AG04449 (cell line): ENCODE results near the gene C6orf141.

ENCODE experiments used
- CTCF ChIA-PET: fragments of 350-600 bp; formaldehyde crosslinking; extraction: SDS; loops from one replicate; lab custom pipeline; 2021; ENCODE audit warnings: antibody characterized with exemption; lab: Yijun Ruan, JAX
- POLR2A ChIA-PET: fragments of 400-600, 350-600 bp; formaldehyde crosslinking; extraction: SDS; loops from one replicate; lab custom pipeline; 2020; ENCODE audit warnings: antibody characterized with exemption, inconsistent platforms; lab: Yijun Ruan, JAX
- DNase-seq: peaks from one replicate; pipeline ENCODE4 v3.0.0-alpha.2; 2010; ENCODE audit warnings: low read depth, low spot score
- H3K4me3 ChIP-seq: 2 replicates; pipeline ENCODE4 v1.5.1; 2011; ENCODE audit warnings: low read depth, mild to moderate bottlenecking, control low read depth, low read length
- CTCF ChIP-seq: IDR thresholded peaks from one replicate; pipeline ENCODE4 v1.5.1; 2011; ENCODE audit warnings: mild to moderate bottlenecking, moderate library complexity, low read length, control low read depth, inconsistent platforms; ENCODE audit not compliant: insufficient read depth; ENCODE audit errors: missing control alignments

Gene C6orf141

GRCh38 chr6:49541210-49541724 lies 9.2 kb upstream of the C6orf141 start:
- ChIA-PET CTCF (interaction anchor here (0.8 to 4.6 kb wide), 3 partner anchors 10 to 65 kb away, joined by 3 to 33 read pairs (median 8); no protein-coding TSS in a partner anchor), POLR2A (no interaction called here)
- DNase-seq, result peak; percentile 40
- no peak overlapping the region for H3K4me3 ChIP-seq
- TF ChIP-seq CTCF, result no peak

- POLR2A ChIA-PET, result no interaction called here
- CTCF ChIA-PET, result interaction anchor here (2.8 to 4.6 kb wide), 2 partner anchors 11 to 65 kb away, joined by 8 to 33 read pairs; no protein-coding TSS in a partner anchor
- DNase-seq, result no peak
- TF ChIP-seq CTCF, result no peak
- no peak overlapping the region for H3K4me3 ChIP-seq
These were observed 8.5 kb upstream of the C6orf141 start for GRCh38 chr6:49541936-49542335.

- TF ChIP-seq CTCF, result no peak
- no peak overlapping the region for H3K4me3 ChIP-seq
- ChIA-PET CTCF (interaction anchor here (4.6 kb wide), 1 partner anchor 12 kb away, joined by 33 read pairs; no protein-coding TSS in a partner anchor), POLR2A (no interaction called here)
- DNase-seq, result no peak
These were observed 7.2 kb upstream of the C6orf141 start for GRCh38 chr6:49543087-49543858.

GRCh38 chr6:49546331-49546730 lies 4.1 kb upstream of the C6orf141 start:
- ChIA-PET CTCF (interaction anchor here (2.3 to 2.8 kb wide), 2 partner anchors 11 to 14 kb away, joined by 5 to 15 read pairs; no protein-coding TSS in a partner anchor), POLR2A (no interaction called here)
- no peak overlapping the region for H3K4me3 ChIP-seq
- no peak for TF ChIP-seq CTCF
- no peak for DNase-seq

- POLR2A ChIA-PET, result no interaction called here
These were observed 1.7 kb upstream of the C6orf141 start for GRCh38 chr6:49548613-49549304.

More at GRCh38 chr6:49548613-49549304, 1.7 kb upstream of the C6orf141 start:
- CTCF ChIA-PET, result interaction anchor here (1.9 to 3.1 kb wide), 2 partner anchors 17 to 18 kb away, joined by 4 to 18 read pairs; no protein-coding TSS in a partner anchor
- TF ChIP-seq CTCF, result no peak
- no peak overlapping the region for H3K4me3 ChIP-seq
- DNase-seq, result no peak
